ENCODE data around the gene PRICKLE4.

DNA sequence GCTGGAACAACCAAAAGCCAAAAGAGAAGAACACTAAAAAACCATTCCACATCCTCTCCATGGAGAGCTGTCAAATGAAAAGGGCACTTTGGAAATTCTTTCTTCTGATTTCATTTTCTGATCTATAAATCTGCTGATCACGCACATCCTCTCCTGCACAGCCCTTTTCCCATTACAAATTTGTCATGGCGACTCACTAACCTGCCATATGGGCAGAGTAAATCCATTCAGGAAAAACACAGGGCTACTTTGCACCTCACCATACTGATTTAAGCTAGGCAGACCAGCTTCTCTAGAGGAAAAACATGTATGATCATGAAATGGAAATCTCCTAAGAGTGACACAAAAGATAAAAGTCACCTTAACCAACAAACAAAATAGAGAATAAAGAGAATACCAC lies 32.9 kb downstream of the PRICKLE4 start:
- TF ChIP-seq, protein P1, sequence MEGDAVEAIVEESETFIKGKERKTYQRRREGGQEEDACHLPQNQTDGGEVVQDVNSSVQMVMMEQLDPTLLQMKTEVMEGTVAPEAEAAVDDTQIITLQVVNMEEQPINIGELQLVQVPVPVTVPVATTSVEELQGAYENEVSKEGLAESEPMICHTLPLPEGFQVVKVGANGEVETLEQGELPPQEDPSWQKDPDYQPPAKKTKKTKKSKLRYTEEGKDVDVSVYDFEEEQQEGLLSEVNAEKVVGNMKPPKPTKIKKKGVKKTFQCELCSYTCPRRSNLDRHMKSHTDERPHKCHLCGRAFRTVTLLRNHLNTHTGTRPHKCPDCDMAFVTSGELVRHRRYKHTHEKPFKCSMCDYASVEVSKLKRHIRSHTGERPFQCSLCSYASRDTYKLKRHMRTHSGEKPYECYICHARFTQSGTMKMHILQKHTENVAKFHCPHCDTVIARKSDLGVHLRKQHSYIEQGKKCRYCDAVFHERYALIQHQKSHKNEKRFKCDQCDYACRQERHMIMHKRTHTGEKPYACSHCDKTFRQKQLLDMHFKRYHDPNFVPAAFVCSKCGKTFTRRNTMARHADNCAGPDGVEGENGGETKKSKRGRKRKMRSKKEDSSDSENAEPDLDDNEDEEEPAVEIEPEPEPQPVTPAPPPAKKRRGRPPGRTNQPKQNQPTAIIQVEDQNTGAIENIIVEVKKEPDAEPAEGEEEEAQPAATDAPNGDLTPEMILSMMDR (IDR thresholded peaks at IDR 0.05; ENCODE audit: low read depth, low read length) = no peak
- no peak for TF ChIP-seq EZH2phosphoT487 (IDR thresholded peaks at IDR 0.05; ENCODE audit: low read depth)

Measured in OCI-LY3 (cell line).